Thyroid gland (tissue), 4 donors: ENCODE data around the gene SPTBN4. TPM values are rescaled to one million over a fixed set of nuclear protein-coding genes. Genes with fewer than 3 reads are reported as not detected.

Source experiments
- DNase-seq, 2 donors: peaks; one replicate each; pipeline ENCODE4 v3.0.0-alpha.2; 2019
- H3K27ac ChIP-seq, 3 donors: fragments of 200-600 bp; sonication (generic); 1 replicate in 2 of 3; 2 replicates in 1 of 3; pipeline ENCODE4 v1.5.1; 2016 to 2019; ENCODE audit warnings: mild to moderate bottlenecking in 1 of 3, moderate library complexity in 1 of 3
- H3K27me3 ChIP-seq: fragments of 200-600 bp; sonication (generic); one replicate; pipeline ENCODE4 v1.5.1; 2019
- H3K36me3 ChIP-seq, 2 donors: fragments of 200-600 bp; sonication (generic); one replicate each; pipeline ENCODE4 v1.5.1; 2016 to 2019
- H3K4me1 ChIP-seq, 2 donors: fragments of 200-600 bp; sonication (generic); one replicate each; pipeline ENCODE4 v1.5.1; 2017 to 2019
- H3K4me3 ChIP-seq, 3 donors: fragments of 200-600 bp; sonication (generic); replicated peaks in 1 of 3; 1 replicate in 2 of 3; 2 replicates in 1 of 3; pipeline ENCODE4 v1.5.1; 2016; ENCODE audit warnings: mild to moderate bottlenecking in 1 of 3
- H3K9me3 ChIP-seq: fragments of 200-600 bp; sonication (generic); one replicate; pipeline ENCODE4 v1.5.1; 2017
- POLR2A ChIP-seq, 2 donors: fragments of 450-650 bp; IDR thresholded peaks; one replicate each; pipeline ENCODE4 v1.6.1; 2017; ENCODE audit warnings: antibody characterized with exemption in 2 of 2, mild to moderate bottlenecking in 2 of 2, moderate library complexity in 1 of 2
- WGBS, 2 donors: methylation state at CpG; one replicate each; pipeline ENCODE4 v1.1.5; 2017; 5-methylcytosine and 5-hydroxymethylcytosine counted together
- intact Hi-C: fragments of 100-400 bp; cut with DNase I; formaldehyde crosslinking; loops from one replicate; pipeline ENCODE4 v1.15.1; 2023
- total RNA-seq, 4 donors: library from RNA; depleted of rRNA; stranded (reverse); fragments of >200 nt; gene quantifications; one replicate each; pipeline ENCODE4 v1.2.3, GENCODE V29; 2016
- TF ChIP-seq, protein P1 (sequence below), 6 experiments: fragments of 200-600 bp in 3 of 6; fragments of 450-650 bp in 3 of 6; sonication (generic) in 3 of 6; IDR thresholded peaks; one replicate each; pipeline ENCODE4 v1.5.1; 2016 to 2019; ENCODE audit warnings: antibody characterized with exemption in 6 of 6, mild to moderate bottlenecking in 2 of 6, inconsistent platforms in 1 of 6, moderate library complexity in 1 of 6

SPTBN4 gene
- total RNA-seq, 4 donors from 2014 or later: 0.67 to 2.7 (median 1.0) TPM

- H3K36me3 ChIP-seq: no peaks in the 10 kb centered on the region
- H3K27ac ChIP-seq: peak overlapping the region; percentile 91 to 96 (median 92)
- peak overlapping the region in 1 of 3 donors; percentile 22 for H3K4me3 ChIP-seq
- H3K27me3 ChIP-seq: no peaks in the 10 kb centered on the region
- H3K9me3 ChIP-seq: no peaks in the 10 kb centered on the region
- peaks cover 51 to 77% of the 10 kb centered on the region in 2 donors for H3K4me1 ChIP-seq
- no peak for DNase-seq
- intact Hi-C loops: no loop called here
- no peak for TF ChIP-seq POLR2A (IDR thresholded peaks at IDR 0.05)
- TF ChIP-seq, protein P1, sequence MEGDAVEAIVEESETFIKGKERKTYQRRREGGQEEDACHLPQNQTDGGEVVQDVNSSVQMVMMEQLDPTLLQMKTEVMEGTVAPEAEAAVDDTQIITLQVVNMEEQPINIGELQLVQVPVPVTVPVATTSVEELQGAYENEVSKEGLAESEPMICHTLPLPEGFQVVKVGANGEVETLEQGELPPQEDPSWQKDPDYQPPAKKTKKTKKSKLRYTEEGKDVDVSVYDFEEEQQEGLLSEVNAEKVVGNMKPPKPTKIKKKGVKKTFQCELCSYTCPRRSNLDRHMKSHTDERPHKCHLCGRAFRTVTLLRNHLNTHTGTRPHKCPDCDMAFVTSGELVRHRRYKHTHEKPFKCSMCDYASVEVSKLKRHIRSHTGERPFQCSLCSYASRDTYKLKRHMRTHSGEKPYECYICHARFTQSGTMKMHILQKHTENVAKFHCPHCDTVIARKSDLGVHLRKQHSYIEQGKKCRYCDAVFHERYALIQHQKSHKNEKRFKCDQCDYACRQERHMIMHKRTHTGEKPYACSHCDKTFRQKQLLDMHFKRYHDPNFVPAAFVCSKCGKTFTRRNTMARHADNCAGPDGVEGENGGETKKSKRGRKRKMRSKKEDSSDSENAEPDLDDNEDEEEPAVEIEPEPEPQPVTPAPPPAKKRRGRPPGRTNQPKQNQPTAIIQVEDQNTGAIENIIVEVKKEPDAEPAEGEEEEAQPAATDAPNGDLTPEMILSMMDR (IDR thresholded peaks at IDR 0.05): no peak
- WGBS, 2 donors: 7 to 8% methylated on average over 18 of the region's 18 CpGs
These were observed 137.4 kb downstream of the SPTBN4 start for GRCh38 chr19:40604171-40604646.

GRCh38 chr19:40604647-40605215 lies 137.9 kb downstream of the SPTBN4 start:
- Histone ChIP-seq H3K4me3 (peak overlapping the region in 1 of 3 donors; percentile 36), H3K36me3 (no peaks in the 10 kb centered on the region), H3K27me3 (no peaks in the 10 kb centered on the region), H3K27ac (peak overlapping the region; percentile 56 to 96 (median 74)), H3K4me1 (peaks cover 52 to 75% of the 10 kb centered on the region in 2 donors), H3K9me3 (no peaks in the 10 kb centered on the region)
- intact Hi-C loops: no loop called here
- 28 to 41% methylated on average over 15 to 16 of the region's 29 CpGs for WGBS, 2 donors
- no peak for TF ChIP-seq POLR2A (IDR thresholded peaks at IDR 0.05)
- TF ChIP-seq, protein P1 (IDR thresholded peaks at IDR 0.05): no peak
- DNase-seq: no peak

- intact Hi-C loops: no loop called here
- peak; percentile 86 to 87 for DNase-seq
- WGBS, 2 donors: 2 to 20% methylated on average over 8 to 35 of the region's 71 CpGs
- Histone ChIP-seq H3K27me3 (no peaks in the 10 kb centered on the region), H3K9me3 (no peaks in the 10 kb centered on the region), H3K4me1 (peaks cover 49 to 73% of the 10 kb centered on the region in 2 donors), H3K36me3 (no peaks in the 10 kb centered on the region), H3K27ac (peak overlapping the region; percentile 56 to 82 (median 74)), H3K4me3 (peak overlapping the region in 2 of 3 donors; percentile 2 to 36)
- TF ChIP-seq, protein P1 (IDR thresholded peaks at IDR 0.05): peak in 3 of 6 experiments; percentile 2 to 28 (median 14)
- TF ChIP-seq POLR2A (IDR thresholded peaks at IDR 0.05): peak; percentile 4 to 68
These were observed 138.6 kb downstream of the SPTBN4 start for GRCh38 chr19:40605216-40605971.

DNA sequence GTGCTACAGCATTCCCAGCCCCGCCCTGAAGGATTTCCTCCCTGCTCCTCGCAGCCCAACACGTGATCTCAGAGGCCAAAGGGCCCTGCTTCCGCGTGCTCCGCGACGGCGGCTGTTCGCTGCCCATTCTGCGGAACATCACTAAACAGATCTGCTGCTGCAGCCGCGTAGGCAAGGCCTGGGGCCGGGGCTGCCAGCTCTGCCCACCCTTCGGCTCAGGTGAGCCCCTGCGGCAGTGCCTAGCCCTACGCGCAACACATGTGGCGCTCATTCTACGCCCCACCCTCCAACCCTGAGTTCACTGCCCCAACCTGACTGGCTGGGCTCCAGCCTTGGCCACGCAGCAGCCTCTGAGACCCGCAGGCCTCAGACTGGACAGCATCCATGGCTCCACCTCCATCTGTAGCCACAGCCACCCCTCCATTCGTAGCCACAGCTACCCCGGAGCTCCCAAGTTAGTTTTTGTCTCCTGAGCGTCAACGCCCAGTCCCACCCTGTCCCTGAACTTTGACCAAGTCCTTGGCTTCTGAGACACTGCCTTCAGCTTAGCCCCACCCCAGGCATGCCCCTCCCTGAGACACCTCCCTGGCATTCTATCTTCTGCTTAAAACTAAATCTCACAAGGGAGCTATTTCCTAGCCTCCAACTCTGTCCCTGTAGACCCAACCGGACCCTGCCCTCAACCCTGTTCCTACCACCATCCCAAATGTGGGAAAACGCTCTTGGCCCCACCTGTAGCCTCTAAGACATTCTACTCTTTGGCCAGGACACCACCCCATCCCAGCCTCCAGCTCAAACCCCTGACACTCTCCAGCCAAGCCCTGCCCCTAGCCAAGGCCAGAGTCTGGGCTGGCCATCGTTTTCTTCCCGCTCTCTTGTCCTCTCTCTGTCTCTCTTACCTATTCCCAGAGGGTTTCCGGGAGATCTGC lies 140.8 kb downstream of the SPTBN4 start:
- Histone ChIP-seq H3K27ac (no peak overlapping the region), H3K36me3 (no peaks in the 10 kb centered on the region), H3K4me3 (no peak overlapping the region), H3K9me3 (no peaks in the 10 kb centered on the region), H3K27me3 (no peaks in the 10 kb centered on the region), H3K4me1 (peaks cover 34 to 62% of the 10 kb centered on the region in 2 donors)
- DNase-seq: no peak
- TF ChIP-seq, protein P1 (IDR thresholded peaks at IDR 0.05): no peak
- no peak for TF ChIP-seq POLR2A (IDR thresholded peaks at IDR 0.05)
- WGBS, 2 donors: 70 to 75% methylated on average over 25 to 30 of the region's 31 CpGs
- intact Hi-C loops: no loop called here
